OCI-LY3 (cell line): ENCODE data around the gene NGB.

ENCODE experiments used
- CTCF ChIP-seq: fragments of 200-600, 300-600 bp; sonication (generic); IDR thresholded peaks from 2 replicates; pipeline ENCODE4 v1.5.1; 2014; ENCODE audit warnings: antibody characterized with exemption, low read length, low read depth
- EZH2phosphoT487 ChIP-seq: fragments of 200-600 bp; shearing (Covaris generic); IDR thresholded peaks from 2 replicates; pipeline ENCODE4 v1.6.1; 2018; ENCODE audit warnings: antibody characterized with exemption, mixed run types, low read depth

DNA sequence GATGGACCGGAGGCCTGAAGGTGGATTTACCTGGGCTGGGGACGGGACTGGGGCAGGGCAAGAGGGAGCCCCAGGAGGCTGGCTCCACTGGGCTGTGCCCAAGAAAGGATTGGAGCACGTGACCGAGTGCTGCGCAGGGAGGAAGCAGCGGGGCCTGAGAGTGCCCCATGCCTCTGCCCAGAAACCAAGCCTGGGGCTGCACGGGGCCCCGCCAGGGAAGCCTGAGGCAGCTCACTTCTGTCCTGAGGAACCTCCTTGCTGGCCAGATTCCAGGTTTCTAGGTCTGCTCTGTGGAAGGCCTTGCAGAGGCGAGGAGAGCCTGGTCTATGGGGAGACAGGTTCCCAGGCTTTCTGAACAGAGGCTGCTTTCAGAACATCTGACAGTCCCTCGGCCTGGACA, 10.4 kb downstream of the NGB start:
- no peak for TF ChIP-seq EZH2phosphoT487
- TF ChIP-seq CTCF = no peak
